Measurements from ENCODE around the gene OTP.

DNA sequence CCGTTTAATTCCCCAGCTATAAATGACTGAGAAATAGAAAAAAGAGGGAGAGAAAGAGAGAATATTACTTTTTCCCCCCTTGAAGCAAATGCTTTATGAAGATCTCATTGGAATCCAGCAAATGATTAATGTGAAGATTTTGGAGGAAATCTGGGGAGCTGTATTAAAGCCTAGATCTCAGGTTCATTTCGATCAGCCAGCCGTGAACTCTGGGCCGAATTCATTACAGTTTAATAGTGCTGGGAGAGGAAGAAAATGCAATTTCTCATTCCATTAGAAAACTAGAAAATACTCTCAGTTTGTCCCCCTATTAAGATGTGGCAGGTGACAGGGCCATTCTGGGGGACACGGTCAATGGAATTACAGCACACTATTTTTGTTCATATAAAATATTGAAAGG, 4.8 kb downstream of the OTP start:
- TF ChIP-seq, protein P1, sequence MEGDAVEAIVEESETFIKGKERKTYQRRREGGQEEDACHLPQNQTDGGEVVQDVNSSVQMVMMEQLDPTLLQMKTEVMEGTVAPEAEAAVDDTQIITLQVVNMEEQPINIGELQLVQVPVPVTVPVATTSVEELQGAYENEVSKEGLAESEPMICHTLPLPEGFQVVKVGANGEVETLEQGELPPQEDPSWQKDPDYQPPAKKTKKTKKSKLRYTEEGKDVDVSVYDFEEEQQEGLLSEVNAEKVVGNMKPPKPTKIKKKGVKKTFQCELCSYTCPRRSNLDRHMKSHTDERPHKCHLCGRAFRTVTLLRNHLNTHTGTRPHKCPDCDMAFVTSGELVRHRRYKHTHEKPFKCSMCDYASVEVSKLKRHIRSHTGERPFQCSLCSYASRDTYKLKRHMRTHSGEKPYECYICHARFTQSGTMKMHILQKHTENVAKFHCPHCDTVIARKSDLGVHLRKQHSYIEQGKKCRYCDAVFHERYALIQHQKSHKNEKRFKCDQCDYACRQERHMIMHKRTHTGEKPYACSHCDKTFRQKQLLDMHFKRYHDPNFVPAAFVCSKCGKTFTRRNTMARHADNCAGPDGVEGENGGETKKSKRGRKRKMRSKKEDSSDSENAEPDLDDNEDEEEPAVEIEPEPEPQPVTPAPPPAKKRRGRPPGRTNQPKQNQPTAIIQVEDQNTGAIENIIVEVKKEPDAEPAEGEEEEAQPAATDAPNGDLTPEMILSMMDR (IDR thresholded peaks at IDR 0.05; ENCODE audit: low read depth, low read length, missing input control), result no peak
- TF ChIP-seq, protein P2, sequence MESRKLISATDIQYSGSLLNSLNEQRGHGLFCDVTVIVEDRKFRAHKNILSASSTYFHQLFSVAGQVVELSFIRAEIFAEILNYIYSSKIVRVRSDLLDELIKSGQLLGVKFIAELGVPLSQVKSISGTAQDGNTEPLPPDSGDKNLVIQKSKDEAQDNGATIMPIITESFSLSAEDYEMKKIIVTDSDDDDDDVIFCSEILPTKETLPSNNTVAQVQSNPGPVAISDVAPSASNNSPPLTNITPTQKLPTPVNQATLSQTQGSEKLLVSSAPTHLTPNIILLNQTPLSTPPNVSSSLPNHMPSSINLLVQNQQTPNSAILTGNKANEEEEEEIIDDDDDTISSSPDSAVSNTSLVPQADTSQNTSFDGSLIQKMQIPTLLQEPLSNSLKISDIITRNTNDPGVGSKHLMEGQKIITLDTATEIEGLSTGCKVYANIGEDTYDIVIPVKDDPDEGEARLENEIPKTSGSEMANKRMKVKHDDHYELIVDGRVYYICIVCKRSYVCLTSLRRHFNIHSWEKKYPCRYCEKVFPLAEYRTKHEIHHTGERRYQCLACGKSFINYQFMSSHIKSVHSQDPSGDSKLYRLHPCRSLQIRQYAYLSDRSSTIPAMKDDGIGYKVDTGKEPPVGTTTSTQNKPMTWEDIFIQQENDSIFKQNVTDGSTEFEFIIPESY (IDR thresholded peaks at IDR 0.05), result no peak
- TF ChIP-seq YY1 (IDR thresholded peaks at IDR 0.05) (no peak), JUND (IDR thresholded peaks at IDR 0.05) (no peak)
